Activated CD8-positive, alpha-beta memory T cell treated with anti-CD3 and anti-CD28 coated beads, Interleukin-2, amount 10 ng/mL, durations not matched to agents 7 days and 5 days (primary cell): ENCODE results near the gene BSN. TPM values are rescaled to one million over a fixed set of nuclear protein-coding genes. Genes with fewer than 3 reads are reported as not detected.
A peak's percentile ranks its signal among the peaks of the same experiment; 100 is the strongest.

Experiments used
- ATAC-seq: fragments of 150-1000 bp; cut with Tn5 transposase; one replicate; pipeline ENCODE4 v1.10.0; 2021; ENCODE audit warnings: moderate library complexity
- CTCF ChIA-PET: fragments of 350-600 bp; sonication (Branson Sonifier 250); formaldehyde crosslinking; loops from one replicate; lab custom pipeline; 2021; ENCODE audit warnings: antibody characterized with exemption; lab: Charles Lee
- DNase-seq: peaks from one replicate; pipeline ENCODE4 v3.0.0-alpha.2; 2020
- H3K27ac Mint-ChIP-seq: one replicate; pipeline ENCODE4 v1.8.0; 2021; ENCODE audit warnings: mild to moderate bottlenecking, mixed read lengths
- H3K27me3 Mint-ChIP-seq: one replicate; pipeline ENCODE4 v1.8.0; 2021; ENCODE audit warnings: mixed read lengths
- H3K36me3 Mint-ChIP-seq: one replicate; pipeline ENCODE4 v1.8.0; 2021; ENCODE audit warnings: mild to moderate bottlenecking, mixed read lengths
- H3K4me1 Mint-ChIP-seq: one replicate; pipeline ENCODE4 v1.8.0; 2021; ENCODE audit warnings: mixed read lengths
- H3K4me3 Mint-ChIP-seq: one replicate; pipeline ENCODE4 v1.8.0; 2021; ENCODE audit warnings: mild to moderate bottlenecking, moderate library complexity, mixed read lengths
- H3K9me3 Mint-ChIP-seq: one replicate; pipeline ENCODE4 v1.8.0; 2022; ENCODE audit warnings: low read depth, mixed read lengths
- total RNA-seq, 2 experiments: library from RNA; stranded (reverse); gene quantifications; one replicate each; pipeline ENCODE4 v1.2.3, GENCODE V29; 2021

BSN gene
- total RNA-seq, 2 experiments from 2014 or later = 0.12 TPM

DNA sequence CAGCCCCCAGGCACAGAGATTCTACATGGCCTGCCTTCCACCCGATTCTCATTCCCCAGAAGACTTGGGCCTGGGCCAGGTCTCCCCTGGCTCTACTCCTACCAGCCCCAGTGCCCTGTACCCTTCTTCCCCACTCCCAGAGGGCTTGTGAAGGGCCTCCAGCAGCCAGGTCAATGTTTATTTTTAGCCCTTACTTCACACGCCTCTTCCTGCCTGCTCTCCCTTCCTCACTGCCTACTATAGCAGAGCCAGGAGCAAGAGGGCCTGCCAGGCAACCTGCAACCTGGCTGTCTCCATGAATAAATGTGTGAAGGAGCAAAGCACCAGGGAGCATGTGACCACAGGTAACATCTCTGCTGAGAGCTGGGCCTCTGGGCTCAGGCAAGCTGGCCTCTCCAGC, 93.5 kb downstream of the BSN start:
- H3K27me3 Mint-ChIP-seq = no peaks in the 10 kb centered on the region
- CTCF ChIA-PET = no interaction called here
- no peaks in the 10 kb centered on the region for H3K36me3 Mint-ChIP-seq
- H3K27ac Mint-ChIP-seq = no peak overlapping the region
- no peak overlapping the region for H3K4me3 Mint-ChIP-seq
- no peaks in the 10 kb centered on the region for H3K9me3 Mint-ChIP-seq
- ATAC-seq (no peak), DNase-seq (no peak)
- no peaks in the 10 kb centered on the region for H3K4me1 Mint-ChIP-seq

DNA sequence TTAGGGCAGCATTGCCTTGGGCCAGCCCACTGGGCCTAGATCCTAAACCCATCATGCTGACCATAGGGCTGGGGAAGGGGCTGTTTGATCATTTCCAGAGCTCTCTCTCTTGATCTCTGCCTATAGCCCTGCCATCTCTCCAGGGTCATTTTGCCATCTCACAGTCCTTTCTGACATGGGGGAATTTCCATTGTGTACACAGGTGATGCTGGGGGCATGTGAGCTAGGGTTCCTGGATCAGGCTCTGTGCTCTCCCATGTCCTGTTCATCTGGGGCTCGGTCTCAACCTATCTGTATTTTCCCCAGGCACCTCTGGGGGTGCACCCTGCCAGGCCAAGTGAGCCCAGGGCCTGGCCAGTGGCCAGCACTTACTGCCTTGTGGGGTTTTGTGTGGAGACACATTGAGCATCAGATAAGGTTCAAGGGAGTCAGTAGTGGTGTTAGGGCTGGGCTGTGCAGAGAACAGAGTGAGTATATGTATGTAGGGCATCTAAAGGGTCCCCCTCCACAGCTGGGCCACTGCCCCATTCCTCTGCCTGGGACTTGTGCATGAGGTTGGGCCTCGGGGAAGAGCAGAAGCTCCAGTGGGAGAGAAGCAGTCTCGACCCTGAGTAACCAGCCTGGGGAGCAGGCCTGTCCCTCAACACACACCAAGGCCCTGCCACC, 94.2 kb downstream of the BSN start:
- CTCF ChIA-PET = no interaction called here
- H3K9me3 Mint-ChIP-seq = no peaks in the 10 kb centered on the region
- H3K27ac Mint-ChIP-seq = no peak overlapping the region
- no peaks in the 10 kb centered on the region for H3K4me1 Mint-ChIP-seq
- no peak overlapping the region for H3K4me3 Mint-ChIP-seq
- no peaks in the 10 kb centered on the region for H3K27me3 Mint-ChIP-seq
- H3K36me3 Mint-ChIP-seq = no peaks in the 10 kb centered on the region
- ATAC-seq (no peak), DNase-seq (no peak)

DNA sequence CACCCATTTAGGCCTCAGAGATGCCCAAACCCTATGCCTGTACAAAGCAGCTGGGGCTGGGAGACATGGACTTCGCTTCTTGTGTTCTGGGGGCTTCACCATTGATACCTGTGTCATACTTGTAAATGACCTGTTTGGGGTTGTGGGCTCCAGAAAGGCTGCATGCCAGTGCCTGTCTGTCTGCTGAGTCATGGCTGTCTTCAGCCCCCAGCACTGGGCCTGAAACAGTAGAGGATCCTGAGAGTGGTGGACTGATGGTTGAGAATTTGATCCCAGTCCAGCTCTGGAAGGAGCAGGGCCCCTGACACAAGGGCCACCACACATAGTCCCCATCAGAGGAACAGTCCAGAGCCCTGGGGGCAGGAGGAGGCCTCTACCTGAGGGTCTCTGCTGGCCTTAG, 95.3 kb downstream of the BSN start:
- CTCF ChIA-PET = interaction anchor here (1.4 kb wide), 1 partner anchor 22 kb away, joined by 3 read pairs; no protein-coding TSS in a partner anchor
- H3K9me3 Mint-ChIP-seq = no peaks in the 10 kb centered on the region
- ATAC-seq (no peak), DNase-seq (no peak)
- H3K27ac Mint-ChIP-seq = no peak overlapping the region
- H3K4me3 Mint-ChIP-seq = no peak overlapping the region
- H3K4me1 Mint-ChIP-seq = no peaks in the 10 kb centered on the region
- no peaks in the 10 kb centered on the region for H3K27me3 Mint-ChIP-seq
- H3K36me3 Mint-ChIP-seq = no peaks in the 10 kb centered on the region

DNA sequence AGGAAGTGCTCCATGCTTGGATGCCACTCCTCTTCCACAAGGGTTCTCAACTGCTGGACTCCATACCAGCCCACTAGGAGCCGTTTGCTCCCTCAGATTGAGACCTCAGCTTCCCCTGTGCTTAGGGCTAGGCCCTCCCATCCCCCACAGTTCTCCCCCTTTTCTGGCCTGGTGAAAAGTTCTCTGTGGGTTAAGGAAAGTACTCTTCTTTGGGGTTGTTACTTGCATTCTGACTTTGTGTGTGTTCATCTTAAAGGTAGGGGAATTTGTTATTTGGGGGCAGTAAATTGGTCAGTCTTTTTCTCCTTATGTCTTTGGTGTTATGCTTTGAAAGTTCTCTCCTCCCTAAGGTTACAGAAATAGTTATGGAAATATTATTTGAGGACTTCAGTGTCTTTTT, 95.9 kb downstream of the BSN start:
- ATAC-seq (no peak), DNase-seq (no peak)
- no peaks in the 10 kb centered on the region for H3K9me3 Mint-ChIP-seq
- H3K27ac Mint-ChIP-seq = no peak overlapping the region
- no peaks in the 10 kb centered on the region for H3K27me3 Mint-ChIP-seq
- H3K4me1 Mint-ChIP-seq = no peaks in the 10 kb centered on the region
- no peaks in the 10 kb centered on the region for H3K36me3 Mint-ChIP-seq
- no peak overlapping the region for H3K4me3 Mint-ChIP-seq
- CTCF ChIA-PET = interaction anchor here (1.4 kb wide), 1 partner anchor 23 kb away, joined by 3 read pairs; no protein-coding TSS in a partner anchor

DNA sequence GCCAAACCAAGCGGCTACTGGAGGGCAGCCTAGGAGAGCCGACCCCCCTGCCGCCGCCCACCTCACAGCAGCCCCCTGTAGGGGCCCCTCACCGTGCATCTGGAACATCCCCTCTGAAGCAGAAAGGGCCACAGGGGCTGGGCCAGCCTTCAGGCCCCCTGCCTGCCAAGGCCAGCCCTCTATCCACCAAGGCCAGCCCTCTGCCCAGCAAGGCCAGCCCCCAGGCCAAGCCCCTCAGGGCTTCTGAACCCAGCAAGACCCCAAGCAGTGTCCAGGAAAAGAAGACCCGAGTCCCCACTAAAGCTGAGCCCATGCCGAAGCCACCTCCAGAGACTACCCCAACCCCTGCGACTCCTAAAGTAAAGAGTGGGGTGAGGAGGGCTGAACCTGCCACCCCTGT, 96.4 kb downstream of the BSN start:
- Mint-ChIP-seq H3K27me3 (no peaks in the 10 kb centered on the region), H3K9me3 (no peaks in the 10 kb centered on the region)

DNA sequence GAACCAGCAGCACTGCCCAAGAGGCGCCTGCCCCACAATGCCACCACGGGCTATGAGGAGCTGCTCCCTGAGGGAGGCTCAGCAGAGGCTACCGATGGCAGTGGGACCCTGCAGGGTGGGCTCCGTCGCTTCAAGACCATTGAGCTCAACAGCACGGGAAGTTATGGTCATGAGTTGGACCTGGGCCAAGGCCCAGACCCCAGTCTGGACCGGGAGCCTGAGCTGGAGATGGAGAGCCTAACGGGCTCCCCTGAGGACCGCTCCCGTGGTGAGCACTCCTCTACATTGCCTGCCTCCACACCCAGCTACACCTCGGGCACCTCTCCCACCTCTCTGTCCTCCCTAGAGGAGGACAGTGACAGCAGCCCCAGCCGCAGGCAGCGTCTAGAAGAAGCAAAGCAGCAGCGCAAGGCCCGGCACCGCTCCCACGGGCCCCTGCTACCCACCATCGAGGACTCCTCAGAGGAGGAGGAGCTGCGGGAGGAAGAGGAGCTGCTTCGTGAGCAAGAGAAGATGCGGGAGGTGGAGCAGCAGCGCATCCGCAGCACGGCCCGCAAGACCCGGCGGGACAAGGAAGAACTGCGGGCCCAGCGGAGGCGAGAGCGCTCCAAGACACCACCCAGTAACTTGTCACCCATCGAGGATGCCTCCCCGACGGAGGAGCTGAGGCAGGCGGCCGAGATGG, 98.1 kb downstream of the BSN start:
- Mint-ChIP-seq H3K27ac (no peak overlapping the region), H3K9me3 (no peaks in the 10 kb centered on the region), H3K4me1 (no peaks in the 10 kb centered on the region), H3K36me3 (no peaks in the 10 kb centered on the region), H3K27me3 (no peaks in the 10 kb centered on the region), H3K4me3 (no peak overlapping the region)
- CTCF ChIA-PET = interaction anchor here (1.5 kb wide), 1 partner anchor 19 kb away, joined by 3 read pairs; no protein-coding TSS in a partner anchor
- DNase-seq (no peak), ATAC-seq (no peak)

More for the DNA sequence above, 96.4 kb downstream of the BSN start:
- Mint-ChIP-seq H3K4me3 (no peak overlapping the region), H3K36me3 (no peaks in the 10 kb centered on the region), H3K4me1 (no peaks in the 10 kb centered on the region), H3K27ac (no peak overlapping the region)
- ATAC-seq (no peak), DNase-seq (no peak)
- CTCF ChIA-PET = interaction anchor here (1.4 kb wide), 1 partner anchor 23 kb away, joined by 3 read pairs; no protein-coding TSS in a partner anchor

DNA sequence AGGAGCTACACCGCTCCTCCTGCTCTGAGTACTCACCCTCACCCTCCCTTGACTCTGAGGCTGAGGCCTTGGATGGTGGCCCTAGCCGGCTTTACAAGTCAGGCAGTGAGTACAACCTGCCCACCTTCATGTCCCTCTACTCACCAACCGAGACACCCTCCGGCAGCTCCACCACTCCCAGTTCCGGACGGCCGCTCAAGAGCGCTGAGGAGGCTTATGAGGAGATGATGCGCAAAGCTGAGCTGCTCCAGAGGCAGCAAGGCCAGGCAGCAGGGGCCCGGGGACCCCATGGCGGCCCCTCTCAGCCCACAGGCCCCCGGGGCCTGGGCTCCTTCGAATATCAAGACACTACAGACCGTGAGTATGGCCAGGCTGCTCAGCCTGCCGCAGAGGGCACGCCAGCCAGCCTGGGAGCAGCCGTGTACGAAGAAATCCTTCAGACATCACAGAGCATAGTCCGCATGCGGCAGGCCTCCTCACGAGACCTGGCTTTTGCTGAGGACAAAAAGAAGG, 98.7 kb downstream of the BSN start:
- no peaks in the 10 kb centered on the region for H3K4me1 Mint-ChIP-seq
- no peaks in the 10 kb centered on the region for H3K36me3 Mint-ChIP-seq

DNA sequence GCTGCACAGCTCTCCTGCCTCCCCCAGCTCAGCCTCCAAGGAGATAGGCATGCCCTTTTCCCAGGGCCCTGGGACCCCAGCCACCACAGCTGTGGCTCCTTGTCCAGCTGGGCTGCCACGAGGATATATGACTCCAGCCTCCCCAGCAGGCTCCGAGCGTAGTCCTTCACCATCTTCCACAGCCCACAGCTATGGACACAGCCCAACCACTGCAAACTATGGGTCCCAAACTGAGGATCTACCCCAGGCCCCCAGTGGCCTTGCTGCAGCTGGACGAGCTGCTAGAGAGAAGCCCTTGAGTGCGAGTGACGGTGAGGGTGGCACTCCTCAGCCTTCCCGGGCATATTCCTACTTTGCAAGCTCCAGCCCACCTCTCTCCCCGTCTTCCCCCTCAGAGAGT, 99.3 kb downstream of the BSN start:
- Mint-ChIP-seq H3K9me3 (no peaks in the 10 kb centered on the region), H3K4me1 (no peaks in the 10 kb centered on the region), H3K36me3 (no peaks in the 10 kb centered on the region), H3K27me3 (no peaks in the 10 kb centered on the region), H3K27ac (no peak overlapping the region), H3K4me3 (no peak overlapping the region)
- ATAC-seq = no peak
- DNase-seq = no peak
- CTCF ChIA-PET = interaction anchor here (1.5 to 6.0 kb wide), 2 partner anchors 18 to 114 kb away, joined by 3 to 33 read pairs; no protein-coding TSS in a partner anchor

More for the DNA sequence above, 98.7 kb downstream of the BSN start:
- H3K27ac Mint-ChIP-seq = no peak overlapping the region
- H3K9me3 Mint-ChIP-seq = no peaks in the 10 kb centered on the region
- ATAC-seq (no peak), DNase-seq (no peak)
- CTCF ChIA-PET = interaction anchor here (1.5 to 6.0 kb wide), 2 partner anchors 19 to 113 kb away, joined by 3 to 33 read pairs; no protein-coding TSS in a partner anchor
- H3K27me3 Mint-ChIP-seq = no peaks in the 10 kb centered on the region
- H3K4me3 Mint-ChIP-seq = no peak overlapping the region

DNA sequence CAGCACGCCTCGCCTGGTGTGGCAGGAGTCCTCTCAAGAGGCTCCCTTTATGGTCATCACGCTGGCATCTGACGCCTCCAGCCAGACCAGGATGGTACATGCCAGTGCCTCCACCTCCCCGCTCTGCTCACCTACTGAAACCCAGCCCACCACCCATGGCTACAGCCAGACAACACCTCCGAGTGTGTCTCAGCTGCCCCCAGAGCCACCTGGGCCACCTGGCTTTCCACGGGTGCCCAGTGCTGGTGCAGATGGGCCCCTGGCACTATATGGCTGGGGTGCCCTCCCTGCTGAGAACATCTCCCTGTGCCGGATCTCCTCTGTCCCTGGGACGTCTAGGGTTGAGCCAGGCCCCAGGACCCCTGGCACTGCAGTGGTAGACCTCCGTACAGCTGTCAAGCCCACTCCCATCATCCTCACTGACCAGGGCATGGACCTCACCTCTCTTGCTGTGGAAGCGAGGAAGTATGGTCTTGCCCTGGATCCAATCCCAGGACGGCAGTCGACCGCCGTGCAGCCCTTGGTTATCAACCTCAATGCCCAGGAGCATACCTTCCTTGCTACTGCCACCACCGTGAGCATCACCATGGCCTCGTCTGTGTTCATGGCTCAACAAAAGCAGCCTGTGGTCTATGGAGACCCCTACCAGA, 100.0 kb downstream of the BSN start:
- no peak overlapping the region for H3K27ac Mint-ChIP-seq
- no peaks in the 10 kb centered on the region for H3K4me1 Mint-ChIP-seq
- CTCF ChIA-PET = interaction anchor here (1.5 to 6.0 kb wide), 2 partner anchors 17 to 115 kb away, joined by 3 to 33 read pairs; no protein-coding TSS in a partner anchor
- H3K9me3 Mint-ChIP-seq = no peaks in the 10 kb centered on the region
- no peaks in the 10 kb centered on the region for H3K27me3 Mint-ChIP-seq
- H3K4me3 Mint-ChIP-seq = no peak overlapping the region
- DNase-seq = no peak
- H3K36me3 Mint-ChIP-seq = no peaks in the 10 kb centered on the region
- ATAC-seq = no peak

DNA sequence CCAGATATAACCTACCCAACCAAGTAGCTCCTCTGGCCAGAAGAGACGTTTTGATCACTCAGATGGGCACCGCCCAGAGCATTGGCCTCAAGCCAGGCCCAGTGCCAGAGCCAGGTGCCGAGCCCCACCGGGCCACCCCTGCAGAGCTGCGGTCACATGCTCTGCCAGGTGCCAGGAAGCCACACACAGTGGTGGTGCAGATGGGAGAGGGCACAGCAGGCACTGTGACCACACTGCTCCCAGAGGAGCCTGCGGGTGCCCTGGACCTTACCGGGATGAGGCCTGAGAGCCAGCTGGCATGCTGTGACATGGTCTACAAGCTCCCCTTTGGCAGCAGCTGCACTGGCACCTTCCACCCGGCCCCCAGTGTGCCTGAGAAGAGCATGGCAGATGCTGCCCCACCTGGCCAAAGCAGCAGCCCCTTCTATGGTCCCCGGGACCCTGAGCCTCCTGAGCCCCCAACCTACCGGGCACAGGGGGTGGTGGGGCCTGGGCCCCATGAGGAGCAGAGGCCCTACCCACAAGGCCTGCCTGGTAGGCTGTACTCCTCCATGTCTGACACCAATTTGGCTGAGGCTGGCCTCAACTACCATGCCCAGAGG, 100.8 kb downstream of the BSN start:
- H3K9me3 Mint-ChIP-seq = no peaks in the 10 kb centered on the region
- H3K27ac Mint-ChIP-seq = no peak overlapping the region
- no peaks in the 10 kb centered on the region for H3K27me3 Mint-ChIP-seq
- no peaks in the 10 kb centered on the region for H3K36me3 Mint-ChIP-seq
- CTCF ChIA-PET = interaction anchor here (0.7 to 6.0 kb wide), 2 partner anchors 15 to 115 kb away, joined by 3 to 33 read pairs; no protein-coding TSS in a partner anchor
- DNase-seq = no peak
- H3K4me1 Mint-ChIP-seq = no peaks in the 10 kb centered on the region
- H3K4me3 Mint-ChIP-seq = no peak overlapping the region
- ATAC-seq = no peak

DNA sequence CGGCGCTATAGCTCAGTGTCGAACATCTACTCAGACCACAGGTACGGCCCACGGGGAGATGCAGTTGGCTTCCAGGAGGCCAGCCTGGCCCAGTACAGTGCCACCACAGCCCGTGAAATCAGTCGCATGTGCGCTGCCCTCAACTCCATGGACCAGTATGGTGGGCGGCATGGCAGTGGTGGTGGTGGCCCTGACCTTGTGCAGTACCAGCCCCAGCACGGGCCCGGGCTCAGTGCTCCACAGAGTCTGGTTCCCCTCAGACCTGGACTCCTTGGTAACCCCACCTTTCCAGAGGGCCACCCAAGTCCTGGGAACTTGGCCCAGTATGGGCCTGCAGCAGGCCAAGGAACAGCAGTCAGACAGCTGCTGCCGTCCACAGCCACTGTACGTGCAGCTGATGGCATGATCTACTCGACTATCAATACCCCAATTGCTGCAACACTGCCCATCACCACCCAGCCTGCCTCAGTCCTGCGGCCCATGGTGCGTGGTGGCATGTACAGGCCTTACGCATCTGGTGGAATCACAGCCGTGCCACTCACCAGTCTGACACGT, 101.5 kb downstream of the BSN start:
- Mint-ChIP-seq H3K4me1 (no peaks in the 10 kb centered on the region), H3K36me3 (no peaks in the 10 kb centered on the region), H3K27ac (no peak overlapping the region), H3K27me3 (no peaks in the 10 kb centered on the region), H3K9me3 (no peaks in the 10 kb centered on the region), H3K4me3 (no peak overlapping the region)
- no peak for DNase-seq
- CTCF ChIA-PET = interaction anchor here (0.7 to 6.0 kb wide), 3 partner anchors 15 to 127 kb away, joined by 3 to 33 read pairs (median 3); no protein-coding TSS in a partner anchor
- no peak for ATAC-seq

DNA sequence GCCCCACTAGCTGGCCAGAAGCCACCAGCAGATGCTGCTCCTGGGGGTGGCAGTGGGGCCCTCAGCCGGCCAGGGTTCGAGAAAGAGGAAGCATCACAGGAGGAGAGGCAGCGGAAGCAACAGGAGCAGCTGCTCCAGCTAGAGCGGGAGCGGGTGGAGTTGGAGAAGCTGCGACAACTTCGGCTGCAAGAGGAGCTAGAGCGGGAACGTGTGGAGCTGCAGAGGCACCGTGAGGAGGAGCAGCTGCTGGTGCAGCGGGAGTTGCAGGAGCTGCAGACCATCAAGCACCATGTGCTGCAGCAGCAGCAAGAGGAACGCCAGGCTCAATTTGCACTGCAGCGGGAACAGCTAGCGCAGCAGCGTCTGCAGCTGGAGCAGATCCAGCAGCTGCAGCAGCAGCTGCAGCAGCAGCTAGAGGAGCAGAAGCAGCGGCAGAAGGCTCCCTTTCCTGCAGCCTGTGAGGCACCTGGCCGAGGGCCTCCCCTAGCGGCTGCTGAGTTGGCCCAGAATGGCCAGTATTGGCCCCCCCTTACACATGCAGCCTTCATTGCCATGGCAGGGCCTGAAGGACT, 102.3 kb downstream of the BSN start:
- Mint-ChIP-seq H3K4me1 (no peaks in the 10 kb centered on the region), H3K27ac (no peak overlapping the region), H3K36me3 (no peaks in the 10 kb centered on the region), H3K9me3 (no peaks in the 10 kb centered on the region), H3K27me3 (no peaks in the 10 kb centered on the region), H3K4me3 (no peak overlapping the region)
- CTCF ChIA-PET = interaction anchor here (0.9 to 6.0 kb wide), 4 partner anchors 15 to 127 kb away, joined by 3 to 33 read pairs (median 4); partner anchors contain the start of gene BSN
- DNase-seq (no peak), ATAC-seq (peak; percentile 23)
